ENCODE results near the gene KIF13A.
"Not testable (repeated sequence)": the region's sequence is repeated elsewhere in the genome, so short reads cannot be mapped to it uniquely, and the experiment has no call there.

KIF13A gene

GRCh38 chr6:17935188-17936149 is 52.0 kb downstream of the KIF13A start:
- DNase-seq (ENCODE audit: low read depth in 3 of 3, low spot score in 1 of 3), result no peak

DNA sequence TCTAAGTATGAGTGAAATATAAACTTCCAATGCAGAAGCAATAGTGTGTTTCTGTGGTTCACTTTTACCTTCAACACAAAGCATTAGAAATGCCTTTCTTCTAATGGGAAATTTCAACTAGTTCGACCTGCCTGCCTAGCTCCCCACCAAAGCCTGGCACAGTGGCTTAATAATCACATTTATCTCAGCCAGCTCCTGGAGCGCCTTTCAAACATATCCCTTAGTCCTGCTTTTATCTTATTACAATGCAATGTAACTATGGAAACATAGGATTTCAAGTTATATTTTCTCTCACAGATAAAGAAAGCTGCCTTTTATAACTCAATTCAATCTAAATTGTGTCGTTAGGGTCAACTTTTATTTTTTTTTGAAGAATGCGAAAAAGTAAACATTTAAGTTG is 53.7 kb downstream of the KIF13A start:
- no peak for DNase-seq (ENCODE audit: low read depth in 3 of 3, low spot score in 1 of 3)

DNA sequence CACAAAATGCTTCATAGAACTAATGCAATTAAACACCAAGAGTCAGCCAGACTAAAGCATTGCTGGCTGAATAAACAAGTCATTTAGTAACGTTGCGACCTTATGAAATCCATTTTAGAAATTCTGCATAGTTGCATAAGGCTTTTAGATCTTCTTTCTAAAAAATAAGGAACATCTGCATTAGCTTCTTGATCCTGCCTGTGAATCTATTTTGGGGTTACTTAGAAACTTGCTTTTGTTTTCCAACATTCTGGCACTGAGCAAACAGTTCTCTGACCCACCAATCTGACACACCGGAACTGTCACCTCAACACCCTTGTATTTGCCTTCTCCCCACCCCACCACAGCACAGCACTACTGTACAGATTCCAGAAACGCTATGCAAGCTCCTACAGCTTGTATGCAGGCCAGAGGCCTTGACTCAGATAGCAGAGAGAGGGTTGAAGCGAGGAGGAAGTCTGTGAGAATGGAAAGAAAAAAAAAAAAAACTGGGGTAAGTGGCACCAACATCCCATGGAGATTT is 55.0 kb downstream of the KIF13A start:
- DNase-seq (ENCODE audit: low read depth in 3 of 3, low spot score in 1 of 3), result no peak

DNA sequence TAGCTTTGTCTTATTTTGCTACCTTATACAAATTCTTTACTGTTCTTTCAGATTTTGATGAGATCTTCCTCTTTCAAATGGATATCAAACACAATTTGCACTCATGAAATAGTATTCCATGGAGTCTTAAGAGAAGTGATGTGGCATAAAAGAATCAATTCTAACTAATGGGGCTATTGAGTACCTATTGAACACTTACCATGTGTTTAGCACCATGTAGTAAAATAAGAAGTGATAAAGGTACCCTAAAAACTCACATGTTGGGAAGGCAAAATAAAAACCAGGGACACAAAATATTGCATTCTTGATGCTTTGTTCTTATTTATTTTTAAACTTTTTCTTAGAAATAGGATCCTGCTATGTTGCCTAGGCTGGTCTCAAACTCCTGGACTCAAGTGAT is 56.2 kb downstream of the KIF13A start:
- no peak for DNase-seq (ENCODE audit: low read depth in 3 of 3, low spot score in 1 of 3)

GRCh38 chr6:17930321-17930993 is 57.0 kb downstream of the KIF13A start:
- no peak for DNase-seq (ENCODE audit: low read depth in 3 of 3, low spot score in 1 of 3)

GRCh38 chr6:17928514-17929430 is 58.7 kb downstream of the KIF13A start:
- DNase-seq (ENCODE audit: low read depth in 3 of 3, low spot score in 1 of 3), result no peak

- no peak for DNase-seq (ENCODE audit: low read depth in 3 of 3, low spot score in 1 of 3)
These were observed 59.7 kb downstream of the KIF13A start for GRCh38 chr6:17927705-17928104.

DNA sequence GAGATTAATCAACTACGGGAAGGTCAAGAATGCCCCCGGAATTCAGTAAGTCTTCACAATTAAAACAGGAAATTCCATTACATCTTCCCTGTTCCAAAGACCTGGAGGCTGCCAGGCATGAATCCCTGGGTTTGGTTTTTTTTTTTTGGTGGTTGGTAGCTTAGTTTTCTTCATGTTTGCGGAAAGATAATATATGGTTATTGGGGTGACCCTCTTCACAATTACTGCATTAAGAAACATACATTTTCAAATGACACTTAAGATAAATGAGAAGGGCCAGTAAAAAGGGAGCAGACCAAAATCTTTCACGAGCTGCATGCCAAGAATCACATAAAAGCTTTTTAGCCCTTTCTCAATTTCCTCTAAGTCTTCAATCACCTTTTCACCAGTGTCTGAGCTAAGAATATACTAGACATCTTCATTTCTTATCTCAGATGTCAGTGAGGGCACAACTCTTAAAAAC is 64.0 kb downstream of the KIF13A start:
- no peak for DNase-seq (ENCODE audit: low read depth in 3 of 3, low spot score in 1 of 3)

GRCh38 chr6:17921454-17921853 is 66.0 kb downstream of the KIF13A start:
- DNase-seq (ENCODE audit: low read depth in 3 of 3, low spot score in 1 of 3), result no peak

- DNase-seq (ENCODE audit: low read depth in 3 of 3, low spot score in 1 of 3), result no peak
These were observed 67.9 kb downstream of the KIF13A start for GRCh38 chr6:17919496-17919895.

DNA sequence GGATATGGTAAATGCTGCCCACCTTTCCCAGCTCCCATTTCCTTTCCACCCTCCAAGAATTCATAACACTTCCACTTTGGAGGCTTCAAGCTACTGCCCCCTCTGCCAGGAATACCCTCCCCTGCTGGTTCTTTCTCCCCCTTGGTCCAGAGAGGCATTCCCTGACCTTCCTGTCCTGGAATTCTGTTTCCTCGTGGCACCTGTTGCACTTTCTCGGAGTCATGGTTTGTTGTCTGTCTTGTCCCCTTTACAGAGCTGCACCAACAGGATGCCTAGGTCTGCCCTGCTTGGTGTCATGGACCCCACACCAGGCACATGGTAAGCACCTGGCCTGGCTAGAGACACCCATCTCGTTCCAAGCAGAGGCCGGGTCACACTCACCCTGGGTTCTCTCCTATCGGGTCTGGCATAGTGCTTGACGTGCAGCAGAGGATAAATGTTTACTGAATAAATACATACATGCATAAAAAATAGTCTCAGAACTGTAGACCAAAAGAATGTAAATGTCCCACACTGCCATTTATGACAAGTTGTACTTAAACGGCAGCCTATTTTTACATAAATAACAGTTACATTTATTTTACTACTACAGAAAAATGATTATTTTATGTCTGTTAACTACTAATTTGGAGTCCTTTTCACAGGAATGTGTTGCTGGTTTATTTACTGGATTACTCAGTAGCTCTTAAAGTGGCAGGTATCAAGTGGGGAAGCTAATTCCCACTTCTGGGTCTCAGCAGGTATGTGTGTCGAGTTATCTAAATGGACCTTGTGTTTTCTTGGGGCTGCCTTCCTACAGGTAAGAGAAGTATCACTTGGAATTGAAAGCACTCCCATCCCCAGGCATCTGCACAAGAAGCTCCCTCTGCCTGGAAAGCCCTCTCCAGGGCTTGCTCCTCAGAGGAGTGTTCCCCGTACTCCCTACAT is 69.3 kb downstream of the KIF13A start:
- no peak for DNase-seq (ENCODE audit: low read depth in 3 of 3, low spot score in 1 of 3)

- no peak for DNase-seq (ENCODE audit: low read depth in 3 of 3, low spot score in 1 of 3)
These were observed 72.8 kb downstream of the KIF13A start for GRCh38 chr6:17914651-17915050.

- no peak for DNase-seq (ENCODE audit: low read depth in 3 of 3, low spot score in 1 of 3)
These were observed 74.9 kb downstream of the KIF13A start for GRCh38 chr6:17912521-17912920.

GRCh38 chr6:17911656-17912055 is 75.8 kb downstream of the KIF13A start:
- DNase-seq (ENCODE audit: low read depth in 3 of 3, low spot score in 1 of 3), result not testable (repeated sequence)

DNA sequence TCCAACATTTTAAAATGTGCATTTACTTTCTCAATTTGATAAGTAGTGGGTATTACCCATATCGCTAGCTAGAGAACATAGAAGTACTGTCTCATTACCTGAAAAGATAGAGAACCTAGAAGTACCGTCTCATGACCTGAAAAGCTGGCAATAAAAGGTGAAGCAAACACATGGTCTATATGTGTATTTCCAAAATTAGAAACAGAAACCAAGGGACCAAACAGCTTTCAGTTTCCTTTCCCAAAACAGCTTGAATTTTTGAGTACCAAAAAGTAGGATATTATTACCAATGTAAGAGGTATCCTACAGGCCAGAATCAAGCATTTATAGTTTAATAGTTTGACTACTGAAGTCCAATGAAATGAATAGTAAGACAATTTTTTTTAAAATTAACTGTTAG is 77.2 kb downstream of the KIF13A start:
- no peak for DNase-seq (ENCODE audit: low read depth in 3 of 3, low spot score in 1 of 3)

GRCh38 chr6:17908831-17909230 is 78.6 kb downstream of the KIF13A start:
- no peak for DNase-seq (ENCODE audit: low read depth in 3 of 3, low spot score in 1 of 3)

- DNase-seq (ENCODE audit: low read depth in 3 of 3, low spot score in 1 of 3), result no peak
These were observed 79.8 kb downstream of the KIF13A start for GRCh38 chr6:17907406-17908229.

- DNase-seq (ENCODE audit: low read depth in 3 of 3, low spot score in 1 of 3), result no peak
These were observed 81.5 kb downstream of the KIF13A start for GRCh38 chr6:17905611-17906592.
